HCT116 (cell line): ENCODE data around the gene FGF11. TPM values are rescaled to one million over a fixed set of nuclear protein-coding genes. Genes with fewer than 3 reads are reported as not detected.

ENCODE experiments used
- ATAC-seq: fragments of 200-7000 bp; cut with Tn5 transposase; 2 replicates; pipeline ENCODE4 v1.9.1; 2020; ENCODE audit warnings: mild to moderate bottlenecking, moderate library complexity
- BruUV-seq: library from RNA; stranded (reverse); fragments of 400-500 nt; replicated peaks from 2 replicates; lab custom pipeline; 2021; lab: Mats Ljungman, UMichigan
- CTCF ChIA-PET: fragments of 300-600 bp; sonication (Branson Sonifier 250); formaldehyde crosslinking; loops from one replicate; lab custom pipeline; 2021; ENCODE audit warnings: antibody characterized with exemption; lab: Charles Lee
- POLR2A ChIA-PET: fragments of 300-600, 350-600 bp; sonication (Branson Sonifier 250); formaldehyde crosslinking; loops from one replicate; lab custom pipeline; 2021; ENCODE audit warnings: antibody characterized with exemption; lab: Charles Lee
- RAD21 ChIA-PET, 2 experiments: fragments of 300-600 bp; sonication (Branson Sonifier 250); formaldehyde crosslinking; loops; one replicate each; lab custom pipeline; 2023; ENCODE audit warnings: low total read pairs in 2 of 2; ENCODE audit not compliant: uncharacterized antibody in 2 of 2, unreplicated experiment in 2 of 2, low non-redundant PET in 1 of 2; lab: Charles Lee
- DNase-seq: peaks from one replicate; pipeline ENCODE4 v3.0.0-alpha.2; 2010; ENCODE audit warnings: low read depth, low spot score
- H2AFZ ChIP-seq: fragments of 200-600 bp; shearing (Covaris generic), sonication (generic); 2 replicates; pipeline ENCODE4 v1.6.1; 2017; ENCODE audit warnings: low read depth, mixed run types, mixed read lengths, antibody characterized with exemption, low read length; ENCODE audit not compliant: poor library complexity, severe bottlenecking
- H3K27ac ChIP-seq: 2 replicates; pipeline ENCODE4 v1.5.1; 2012; ENCODE audit warnings: low read depth, low read length
- H3K27me3 ChIP-seq: fragments of 200-600 bp; sonication (generic); 2 replicates; pipeline ENCODE4 v1.6.1; 2016; ENCODE audit warnings: mixed run types, low read length, mixed read lengths; ENCODE audit not compliant: insufficient read depth
- H3K36me3 ChIP-seq, 2 experiments: fragments of 200-500 bp in 1 of 2; fragments of 200-600 bp in 1 of 2; sonication (Bioruptor generic) in 1 of 2; sonication (generic) in 1 of 2; 2 replicates each; pipeline versions ENCODE4 v1.5.1 to v1.6.1; 2014 to 2016; ENCODE audit warnings: low read length in 2 of 2, inconsistent platforms in 1 of 2, mixed read lengths in 1 of 2, mixed run types in 1 of 2; ENCODE audit not compliant: insufficient read depth in 2 of 2, control insufficient read depth in 1 of 2
- H3K4me1 ChIP-seq, 2 experiments: fragments of 200-600 bp in 1 of 2; sonication (generic) in 1 of 2; 2 replicates each; pipeline versions ENCODE4 v1.5.1 to v1.6.1; 2012 to 2017; ENCODE audit warnings: low read length in 2 of 2, inconsistent platforms in 1 of 2, mild to moderate bottlenecking in 1 of 2, mixed read lengths in 1 of 2, mixed run types in 1 of 2, moderate library complexity in 1 of 2; ENCODE audit not compliant: insufficient read depth in 2 of 2, control insufficient read depth in 1 of 2
- H3K4me2 ChIP-seq: fragments of 200-600 bp; sonication (generic); 2 replicates; pipeline ENCODE4 v1.6.1; 2017; ENCODE audit warnings: mixed run types, low read length, mixed read lengths
- H3K4me3 ChIP-seq, 2 experiments: fragments of 200-600 bp in 1 of 2; sonication (generic) in 1 of 2; replicated peaks in 1 of 2; 2 replicates each; pipeline ENCODE4 v1.5.1; 2011 to 2016; ENCODE audit warnings: low read length in 2 of 2, control low read depth in 1 of 2, low read depth in 1 of 2, mild to moderate bottlenecking in 1 of 2, mixed read lengths in 1 of 2, mixed run types in 1 of 2
- H3K79me2 ChIP-seq: fragments of 200-600 bp; sonication (generic); 2 replicates; pipeline ENCODE4 v1.6.1; 2017; ENCODE audit warnings: mild to moderate bottlenecking, mixed run types, low read length, moderate library complexity, mixed read lengths; ENCODE audit not compliant: insufficient read depth
- H3K9ac ChIP-seq: fragments of 200-600 bp; sonication (generic); 2 replicates; pipeline ENCODE4 v1.6.1; 2016; ENCODE audit warnings: low read length, mixed read lengths
- H3K9me2 ChIP-seq: fragments of 200-600 bp; sonication (generic), shearing (Covaris generic); 2 replicates; pipeline ENCODE4 v1.6.1; 2017; ENCODE audit warnings: mixed run types, mild to moderate bottlenecking, moderate library complexity; ENCODE audit not compliant: insufficient read depth
- H3K9me3 ChIP-seq, 2 experiments: fragments of 200-500 bp in 1 of 2; fragments of 200-600 bp in 1 of 2; sonication (Bioruptor generic) in 1 of 2; sonication (generic) in 1 of 2; 2 replicates each; pipeline ENCODE4 v1.6.1; 2014 to 2017; ENCODE audit warnings: low read length in 2 of 2, mixed read lengths in 2 of 2, inconsistent platforms in 1 of 2, low read depth in 1 of 2, mild to moderate bottlenecking in 1 of 2, mixed run types in 1 of 2, moderate library complexity in 1 of 2; ENCODE audit not compliant: control insufficient read depth in 1 of 2, insufficient read depth in 1 of 2
- H4K20me1 ChIP-seq: fragments of 200-600 bp; sonication (generic), shearing (Covaris generic); 2 replicates; pipeline ENCODE4 v1.6.1; 2017; ENCODE audit warnings: mixed run types, mild to moderate bottlenecking, moderate library complexity; ENCODE audit not compliant: insufficient read depth
- CBX3 ChIP-seq: IDR thresholded peaks from 2 replicates; pipeline ENCODE4 v1.6.1; 2012; ENCODE audit warnings: low read depth
- CEBPB ChIP-seq: IDR thresholded peaks from 2 replicates; pipeline ENCODE4 v1.6.1; 2012; ENCODE audit warnings: low read depth
- ELF1 ChIP-seq: IDR thresholded peaks from 2 replicates; pipeline ENCODE4 v1.6.1; 2012; ENCODE audit warnings: low read depth, borderline replicate concordance
- JUND ChIP-seq: IDR thresholded peaks from 2 replicates; pipeline ENCODE4 v1.6.1; 2012
- MAX ChIP-seq: IDR thresholded peaks from 2 replicates; pipeline ENCODE4 v1.6.1; 2012
- POLR2A ChIP-seq: IDR thresholded peaks from 2 replicates; pipeline ENCODE4 v1.7.0; 2011; ENCODE audit warnings: borderline replicate concordance; ENCODE audit not compliant: insufficient read depth, insufficient read length; ENCODE audit errors: extremely low read depth
- POLR2AphosphoS5 ChIP-seq: IDR thresholded peaks from 2 replicates; pipeline ENCODE4 v1.6.1; 2011; ENCODE audit warnings: mild to moderate bottlenecking, low read depth, low read length, moderate library complexity
- RAD21 ChIP-seq: IDR thresholded peaks from 2 replicates; pipeline ENCODE4 v1.6.1; 2012; ENCODE audit warnings: low read depth, mild to moderate bottlenecking
- SIN3A ChIP-seq: IDR thresholded peaks from 2 replicates; pipeline ENCODE4 v1.6.1; 2012; ENCODE audit warnings: low read depth
- SP1 ChIP-seq: IDR thresholded peaks from 2 replicates; pipeline ENCODE4 v1.6.1; 2012; ENCODE audit warnings: low read depth
- SRF ChIP-seq: IDR thresholded peaks from 2 replicates; pipeline ENCODE4 v1.6.1; 2012; ENCODE audit warnings: low read depth
- TCF7L2 ChIP-seq: IDR thresholded peaks from 2 replicates; pipeline ENCODE4 v1.7.0; 2011; ENCODE audit warnings: borderline replicate concordance, inconsistent platforms; ENCODE audit not compliant: insufficient read depth, insufficient read length; ENCODE audit errors: extremely low read depth
- YY1 ChIP-seq: IDR thresholded peaks from 2 replicates; pipeline ENCODE4 v1.6.1; 2011; ENCODE audit warnings: low read length, low read depth, moderate library complexity, mild to moderate bottlenecking; ENCODE audit not compliant: insufficient replicate concordance; ENCODE audit errors: extremely low read depth
- ZBTB33 ChIP-seq: IDR thresholded peaks from 2 replicates; pipeline ENCODE4 v1.6.1; 2011; ENCODE audit warnings: mild to moderate bottlenecking, low read length, moderate library complexity; ENCODE audit not compliant: insufficient replicate concordance; ENCODE audit errors: extremely low read depth
- intact Hi-C: fragments of 100-400 bp; cut with micrococcal nuclease; formaldehyde crosslinking; loops from 2 replicates; pipeline ENCODE4 v1.10.0; 2022
- total RNA-seq: library from RNA; stranded (reverse); gene quantifications from one replicate; pipeline ENCODE4 v1.2.1, GENCODE V29; 2021; ENCODE audit not compliant: unreplicated experiment
- TF ChIP-seq, protein P1 (sequence below), 3 experiments: fragments of 200-600 bp in 1 of 3; sonication (generic) in 1 of 3; IDR thresholded peaks in 2 of 3; conservative IDR thresholded peaks in 1 of 3; 2 replicates each; pipeline ENCODE4 v1.5.1; 2012 to 2017; ENCODE audit warnings: low read depth in 2 of 3, low read length in 2 of 3, antibody characterized with exemption in 1 of 3, borderline replicate concordance in 1 of 3, control low read depth in 1 of 3, mild to moderate bottlenecking in 1 of 3, mixed read lengths in 1 of 3, mixed run types in 1 of 3, moderate library complexity in 1 of 3; ENCODE audit not compliant: insufficient read depth in 1 of 3
- TF ChIP-seq, protein P2 (sequence below): IDR thresholded peaks from 2 replicates; pipeline ENCODE4 v1.6.1; 2012
- TF ChIP-seq, protein P3 (sequence below): IDR thresholded peaks from 2 replicates; pipeline ENCODE4 v1.6.1; 2012; ENCODE audit warnings: low read depth

FGF11 gene
- total RNA-seq, 1 experiment from 2014 or later = 6.1 TPM

DNA sequence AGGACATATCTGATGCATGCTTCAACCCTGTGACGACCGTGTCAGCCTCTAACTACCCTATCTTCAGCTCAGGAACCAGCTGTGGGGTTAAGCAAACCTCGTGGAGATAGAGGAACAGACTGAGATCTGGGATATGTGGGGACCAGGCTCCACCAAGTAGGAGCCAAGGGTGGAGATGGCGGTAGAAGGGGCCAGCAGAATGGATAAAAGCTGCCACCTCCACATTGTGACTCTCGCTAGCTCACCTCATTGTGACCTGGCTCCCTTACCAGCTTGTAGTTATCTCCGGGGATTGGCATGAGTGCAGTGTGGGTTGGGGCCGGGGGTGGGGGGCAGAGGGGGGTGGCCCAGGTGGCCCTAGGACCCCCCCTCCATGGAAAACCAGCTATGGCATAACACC, 14.0 kb upstream of the FGF11 start, which contains the start of gene SPEM2:
Gene SPEM2 (plus strand): TSS at position 301 of the 400 bp plus-strand sequence. CDS start 73 bp downstream, at position 374.
- intact Hi-C loops = no loop called here
- ATAC-seq (no peak), DNase-seq (no peak)
- Histone ChIP-seq H3K9ac (no peak within 1 kb of the TSS), H3K27ac (no peak within 1 kb of the TSS), H4K20me1 (no peaks in the 10 kb centered on the region), H2AFZ (no peak within 1 kb of the TSS), H3K9me2 (no peaks in the 10 kb centered on the region), H3K4me3 (no peak within 1 kb of the TSS), H3K4me1 (no peaks in the 10 kb centered on the region), H3K27me3 (no peaks in the 10 kb centered on the region), H3K36me3 (no peaks in the 10 kb centered on the region), H3K9me3 (no peaks in the 10 kb centered on the region), H3K4me2 (no peak within 1 kb of the TSS), H3K79me2 (no peaks in the 10 kb centered on the region)
- no TSS peak for BruUV-seq
- ChIA-PET POLR2A (interaction anchor here (1.0 kb wide), 1 partner anchor 11 kb away, joined by 4 read pairs; no protein-coding TSS in a partner anchor), RAD21 (no interaction called here), CTCF (no interaction called here)
- TF ChIP-seq YY1 (no peak), JUND (no peak), ELF1 (no peak), CEBPB (no peak), SP1 (no peak), POLR2AphosphoS5 (no peak), ZBTB33 (no peak), SIN3A (no peak), RAD21 (no peak), MAX (no peak), TCF7L2 (no peak), CBX3 (no peak), POLR2A (no peak), SRF (no peak)
- TF ChIP-seq, protein P1, sequence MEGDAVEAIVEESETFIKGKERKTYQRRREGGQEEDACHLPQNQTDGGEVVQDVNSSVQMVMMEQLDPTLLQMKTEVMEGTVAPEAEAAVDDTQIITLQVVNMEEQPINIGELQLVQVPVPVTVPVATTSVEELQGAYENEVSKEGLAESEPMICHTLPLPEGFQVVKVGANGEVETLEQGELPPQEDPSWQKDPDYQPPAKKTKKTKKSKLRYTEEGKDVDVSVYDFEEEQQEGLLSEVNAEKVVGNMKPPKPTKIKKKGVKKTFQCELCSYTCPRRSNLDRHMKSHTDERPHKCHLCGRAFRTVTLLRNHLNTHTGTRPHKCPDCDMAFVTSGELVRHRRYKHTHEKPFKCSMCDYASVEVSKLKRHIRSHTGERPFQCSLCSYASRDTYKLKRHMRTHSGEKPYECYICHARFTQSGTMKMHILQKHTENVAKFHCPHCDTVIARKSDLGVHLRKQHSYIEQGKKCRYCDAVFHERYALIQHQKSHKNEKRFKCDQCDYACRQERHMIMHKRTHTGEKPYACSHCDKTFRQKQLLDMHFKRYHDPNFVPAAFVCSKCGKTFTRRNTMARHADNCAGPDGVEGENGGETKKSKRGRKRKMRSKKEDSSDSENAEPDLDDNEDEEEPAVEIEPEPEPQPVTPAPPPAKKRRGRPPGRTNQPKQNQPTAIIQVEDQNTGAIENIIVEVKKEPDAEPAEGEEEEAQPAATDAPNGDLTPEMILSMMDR (IDR thresholded peaks at IDR 0.05 in 2 of 3, conservative IDR thresholded peaks at IDR 0.05 in 1 of 3; ENCODE audit: borderline replicate concordance in 1 of 3, insufficient read depth in 1 of 3, low read depth in 2 of 3, low read length in 2 of 3) = no peak
- TF ChIP-seq, protein P2, sequence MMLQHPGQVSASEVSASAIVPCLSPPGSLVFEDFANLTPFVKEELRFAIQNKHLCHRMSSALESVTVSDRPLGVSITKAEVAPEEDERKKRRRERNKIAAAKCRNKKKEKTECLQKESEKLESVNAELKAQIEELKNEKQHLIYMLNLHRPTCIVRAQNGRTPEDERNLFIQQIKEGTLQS = no peak
- TF ChIP-seq, protein P3, sequence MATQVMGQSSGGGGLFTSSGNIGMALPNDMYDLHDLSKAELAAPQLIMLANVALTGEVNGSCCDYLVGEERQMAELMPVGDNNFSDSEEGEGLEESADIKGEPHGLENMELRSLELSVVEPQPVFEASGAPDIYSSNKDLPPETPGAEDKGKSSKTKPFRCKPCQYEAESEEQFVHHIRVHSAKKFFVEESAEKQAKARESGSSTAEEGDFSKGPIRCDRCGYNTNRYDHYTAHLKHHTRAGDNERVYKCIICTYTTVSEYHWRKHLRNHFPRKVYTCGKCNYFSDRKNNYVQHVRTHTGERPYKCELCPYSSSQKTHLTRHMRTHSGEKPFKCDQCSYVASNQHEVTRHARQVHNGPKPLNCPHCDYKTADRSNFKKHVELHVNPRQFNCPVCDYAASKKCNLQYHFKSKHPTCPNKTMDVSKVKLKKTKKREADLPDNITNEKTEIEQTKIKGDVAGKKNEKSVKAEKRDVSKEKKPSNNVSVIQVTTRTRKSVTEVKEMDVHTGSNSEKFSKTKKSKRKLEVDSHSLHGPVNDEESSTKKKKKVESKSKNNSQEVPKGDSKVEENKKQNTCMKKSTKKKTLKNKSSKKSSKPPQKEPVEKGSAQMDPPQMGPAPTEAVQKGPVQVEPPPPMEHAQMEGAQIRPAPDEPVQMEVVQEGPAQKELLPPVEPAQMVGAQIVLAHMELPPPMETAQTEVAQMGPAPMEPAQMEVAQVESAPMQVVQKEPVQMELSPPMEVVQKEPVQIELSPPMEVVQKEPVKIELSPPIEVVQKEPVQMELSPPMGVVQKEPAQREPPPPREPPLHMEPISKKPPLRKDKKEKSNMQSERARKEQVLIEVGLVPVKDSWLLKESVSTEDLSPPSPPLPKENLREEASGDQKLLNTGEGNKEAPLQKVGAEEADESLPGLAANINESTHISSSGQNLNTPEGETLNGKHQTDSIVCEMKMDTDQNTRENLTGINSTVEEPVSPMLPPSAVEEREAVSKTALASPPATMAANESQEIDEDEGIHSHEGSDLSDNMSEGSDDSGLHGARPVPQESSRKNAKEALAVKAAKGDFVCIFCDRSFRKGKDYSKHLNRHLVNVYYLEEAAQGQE = no peak
